ENCODE measurements around the gene TMEM80.

The TMEM80 gene

GRCh38 chr11:665062-665703 lies 30.4 kb upstream of the TMEM80 start:
- no peak overlapping the region for H3K9ac ChIP-seq (ENCODE audit: low read depth, low read length)
- no peaks in the 10 kb centered on the region for H3K27me3 ChIP-seq (ENCODE audit: insufficient read depth, low read length, poor library complexity)
- no peaks in the 10 kb centered on the region for H3K4me1 ChIP-seq (ENCODE audit: insufficient read depth, low read length)
- ATAC-seq (ENCODE audit: insufficient read depth, low read depth): no peak
- TF ChIP-seq EZH2 (IDR thresholded peaks at IDR 0.05; ENCODE audit: borderline replicate concordance, low read depth, low read length, severe bottlenecking): no peak
- TF ChIP-seq CTCF (IDR thresholded peaks at IDR 0.05; ENCODE audit: borderline replicate concordance, extremely low read depth, low read length, poor library complexity, severe bottlenecking): no peak
- peaks cover 69% of the 10 kb centered on the region for H3K36me3 ChIP-seq (ENCODE audit: insufficient read depth, low read length)
- H3K27ac ChIP-seq (ENCODE audit: low read length): no peak overlapping the region
- peaks cover 26% of the 10 kb centered on the region for H4K20me1 ChIP-seq (ENCODE audit: insufficient read depth, low read length)
- no peak overlapping the region for H3K4me3 ChIP-seq (ENCODE audit: low read depth in 1 of 2, low read length in 2 of 2)
- H3K9me3 ChIP-seq (ENCODE audit: insufficient read depth, low read length, severe bottlenecking): no peaks in the 10 kb centered on the region
- DNase-seq: no peak
- H3K79me2 ChIP-seq (ENCODE audit: insufficient read depth, low read length): peaks cover 20% of the 10 kb centered on the region
- no peak overlapping the region for H2AFZ ChIP-seq (ENCODE audit: low read depth, low read length)
- H3K4me2 ChIP-seq (ENCODE audit: insufficient read depth, low read length): no peak overlapping the region

- H3K4me1 ChIP-seq (ENCODE audit: insufficient read depth, low read length): no peaks in the 10 kb centered on the region
- no peak for ATAC-seq (ENCODE audit: insufficient read depth, low read depth)
- H3K36me3 ChIP-seq (ENCODE audit: insufficient read depth, low read length): peaks cover 66% of the 10 kb centered on the region
- no peak overlapping the region for H3K4me2 ChIP-seq (ENCODE audit: insufficient read depth, low read length)
- peaks cover 20% of the 10 kb centered on the region for H3K79me2 ChIP-seq (ENCODE audit: insufficient read depth, low read length)
- H3K4me3 ChIP-seq (ENCODE audit: low read depth in 1 of 2, low read length in 2 of 2): no peak overlapping the region
- no peak for DNase-seq
- TF ChIP-seq CTCF (IDR thresholded peaks at IDR 0.05; ENCODE audit: borderline replicate concordance, extremely low read depth, low read length, poor library complexity, severe bottlenecking) (no peak), EZH2 (IDR thresholded peaks at IDR 0.05; ENCODE audit: borderline replicate concordance, low read depth, low read length, severe bottlenecking) (no peak)
- H2AFZ ChIP-seq (ENCODE audit: low read depth, low read length): no peak overlapping the region
- H3K27ac ChIP-seq (ENCODE audit: low read length): no peak overlapping the region
- H3K9ac ChIP-seq (ENCODE audit: low read depth, low read length): no peak overlapping the region
- peaks cover 22% of the 10 kb centered on the region for H4K20me1 ChIP-seq (ENCODE audit: insufficient read depth, low read length)
- no peaks in the 10 kb centered on the region for H3K27me3 ChIP-seq (ENCODE audit: insufficient read depth, low read length, poor library complexity)
- H3K9me3 ChIP-seq (ENCODE audit: insufficient read depth, low read length, severe bottlenecking): no peaks in the 10 kb centered on the region
These were observed 29.8 kb upstream of the TMEM80 start for GRCh38 chr11:665704-666281.

DNA sequence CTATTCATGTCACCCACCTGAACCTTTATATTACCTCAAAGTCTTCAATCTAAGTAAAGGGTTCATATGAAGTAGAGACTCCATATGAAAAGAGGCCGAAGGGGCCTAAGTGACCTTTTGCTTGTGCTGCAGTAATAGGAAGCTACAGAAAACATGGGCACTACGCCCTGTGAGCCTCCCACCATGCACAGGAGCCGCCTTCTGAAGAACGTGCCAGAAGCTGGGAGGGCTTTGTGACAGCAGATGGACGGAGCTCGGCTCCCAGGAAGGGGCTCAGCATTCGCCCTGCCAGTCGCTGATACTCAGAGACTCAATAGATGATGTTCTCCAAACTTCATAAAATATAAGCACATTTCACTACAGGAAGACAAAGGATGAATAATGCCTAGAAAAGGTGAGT lies 21.8 kb upstream of the TMEM80 start:
- H3K27me3 ChIP-seq (ENCODE audit: insufficient read depth, low read length, poor library complexity): no peaks in the 10 kb centered on the region
- H3K9ac ChIP-seq (ENCODE audit: low read depth, low read length): no peak overlapping the region
- peaks cover 68% of the 10 kb centered on the region for H3K36me3 ChIP-seq (ENCODE audit: insufficient read depth, low read length)
- no peaks in the 10 kb centered on the region; the same call in 1 of the 2 replicates for H3K79me2 ChIP-seq (ENCODE audit: insufficient read depth, low read length)
- H4K20me1 ChIP-seq (ENCODE audit: insufficient read depth, low read length): peaks cover 3% of the 10 kb centered on the region; the same call in 1 of the 2 replicates
- no peak overlapping the region for H3K4me3 ChIP-seq (ENCODE audit: low read depth in 1 of 2, low read length in 2 of 2)
- no peak for ATAC-seq (ENCODE audit: insufficient read depth, low read depth)
- H3K4me2 ChIP-seq (ENCODE audit: insufficient read depth, low read length): no peak overlapping the region
- no peak overlapping the region for H2AFZ ChIP-seq (ENCODE audit: low read depth, low read length)
- no peaks in the 10 kb centered on the region for H3K9me3 ChIP-seq (ENCODE audit: insufficient read depth, low read length, severe bottlenecking)
- no peak for DNase-seq
- TF ChIP-seq CTCF (IDR thresholded peaks at IDR 0.05; ENCODE audit: borderline replicate concordance, extremely low read depth, low read length, poor library complexity, severe bottlenecking) (no peak), EZH2 (IDR thresholded peaks at IDR 0.05; ENCODE audit: borderline replicate concordance, low read depth, low read length, severe bottlenecking) (no peak)
- no peak overlapping the region for H3K27ac ChIP-seq (ENCODE audit: low read length)
- H3K4me1 ChIP-seq (ENCODE audit: insufficient read depth, low read length): no peaks in the 10 kb centered on the region
